Raji (cell line): ENCODE results near the gene CLBA1.
A peak's percentile ranks its signal among the peaks of the same experiment; 100 is the strongest.

Source experiments
- POLR2A ChIP-seq: IDR thresholded peaks from 2 replicates; pipeline ENCODE4 v1.6.1; 2011; ENCODE audit warnings: low read depth, low read length, control low read depth; ENCODE audit not compliant: insufficient read depth

The CLBA1 gene

DNA sequence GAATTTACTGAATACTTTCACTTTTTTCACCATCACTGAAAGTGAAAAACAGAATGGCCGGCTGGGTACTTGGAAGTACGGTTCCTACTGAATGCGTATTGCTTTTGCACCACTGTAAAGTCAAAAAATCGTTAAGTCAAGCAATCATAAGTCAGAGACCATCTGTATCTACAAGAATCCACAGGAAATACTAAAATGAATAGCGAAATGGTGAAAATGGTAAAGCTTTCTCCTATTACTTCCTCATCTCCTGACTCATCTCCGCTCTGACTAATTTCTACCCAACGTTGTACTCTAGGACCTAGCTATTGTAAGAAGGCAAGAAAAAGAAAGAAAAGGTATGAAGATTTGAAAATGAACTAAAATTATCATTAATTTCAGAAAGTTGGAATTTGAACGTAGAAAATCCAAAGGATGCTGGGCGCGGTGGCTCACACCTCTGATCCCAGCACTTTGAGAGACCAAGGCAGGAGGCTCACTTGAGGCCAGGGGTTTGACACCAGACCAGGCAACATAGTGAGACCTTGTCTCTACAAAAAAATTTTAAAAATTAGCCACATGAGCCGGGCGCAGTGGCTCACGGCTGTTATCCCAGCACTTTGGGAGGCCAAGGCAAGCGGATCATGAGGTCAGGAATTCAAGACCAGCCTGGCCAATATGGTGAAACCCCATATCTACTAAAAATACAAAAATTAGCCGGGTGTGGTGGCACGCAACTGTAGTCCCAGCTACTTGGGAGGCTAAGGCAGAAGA is 40.6 kb downstream of the CLBA1 start:
- TF ChIP-seq POLR2A, result no peak

DNA sequence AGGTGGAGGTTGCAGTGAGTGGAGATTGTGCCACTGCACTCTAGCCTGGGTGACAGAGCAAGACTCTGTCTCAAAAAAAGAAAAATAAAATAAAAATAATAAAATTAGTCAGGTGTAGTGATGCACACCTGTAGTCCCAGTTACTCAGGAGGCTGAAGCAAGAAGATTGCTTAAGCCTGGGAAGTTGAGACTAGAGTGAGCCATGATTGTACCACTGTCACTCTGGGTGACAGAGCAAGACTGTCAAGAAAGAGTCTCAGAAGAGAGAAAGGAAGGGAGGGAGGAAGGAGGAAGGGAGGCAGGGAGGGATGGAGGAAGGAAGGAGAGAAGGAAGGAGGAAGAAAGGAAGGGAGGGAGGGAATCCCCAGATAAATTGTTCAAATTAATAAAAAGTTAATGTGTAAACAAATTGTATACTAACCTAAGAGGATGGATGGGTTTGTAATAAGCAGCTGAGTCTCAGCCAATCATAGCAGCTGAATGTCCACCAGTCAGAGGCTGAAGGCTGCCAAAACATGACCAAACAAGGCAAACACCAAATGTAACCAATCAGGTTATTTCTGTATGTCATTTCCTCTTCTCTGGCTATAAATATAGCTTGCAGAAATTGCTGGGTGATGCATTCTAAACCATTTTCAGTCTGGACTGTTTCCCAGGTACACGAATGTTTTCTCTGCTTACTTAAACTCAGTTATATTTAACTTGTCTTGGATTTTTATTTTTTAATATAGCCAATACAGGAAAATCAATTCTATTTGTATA is 41.4 kb downstream of the CLBA1 start:
- peak; percentile 55; the same call in 1 of the 2 replicates for TF ChIP-seq POLR2A

- no peak for TF ChIP-seq POLR2A
Measured at GRCh38 chr14:105028251-105028927, 42.8 kb downstream of the CLBA1 start.

DNA sequence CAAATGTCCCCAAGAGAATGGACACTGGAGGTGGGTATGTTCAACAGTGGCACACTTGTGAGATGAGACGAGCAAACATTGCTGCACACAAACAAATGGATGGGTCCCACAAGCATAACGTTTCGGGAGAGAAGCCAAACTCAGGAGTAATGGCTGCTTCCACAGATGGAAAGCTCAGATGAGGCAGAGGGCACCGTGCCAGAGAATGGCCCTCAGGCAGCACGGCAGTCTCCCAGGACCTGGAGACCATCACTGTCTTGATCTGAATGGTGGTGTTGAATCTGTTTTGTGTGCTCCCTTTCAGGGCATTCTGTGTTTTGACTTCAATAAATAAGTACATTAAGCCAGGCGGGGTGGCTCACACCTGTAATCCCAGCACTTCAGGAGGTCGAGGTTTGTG is 43.8 kb downstream of the CLBA1 start:
- TF ChIP-seq POLR2A, result no peak

DNA sequence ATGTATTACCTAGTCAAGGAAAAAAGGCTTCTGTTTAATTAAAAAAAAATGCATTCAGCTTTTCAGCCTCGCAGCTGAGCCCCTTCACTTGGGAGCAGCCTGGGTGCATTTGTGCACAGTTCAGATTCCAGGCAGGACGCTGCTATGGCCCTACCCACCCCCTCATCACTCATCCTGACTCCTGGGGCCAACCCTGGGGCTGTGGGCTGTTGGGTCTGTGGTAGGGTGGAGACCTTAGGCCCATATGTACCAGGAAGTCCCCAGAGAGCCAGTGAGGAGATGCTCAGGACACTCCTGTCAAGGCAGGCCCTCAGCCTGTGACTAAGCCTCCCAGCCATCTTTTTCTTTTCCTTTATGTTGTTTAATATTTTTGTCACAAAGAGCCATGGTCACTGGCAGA is 44.6 kb downstream of the CLBA1 start:
- TF ChIP-seq POLR2A, result no peak

- TF ChIP-seq POLR2A, result no peak
Measured at GRCh38 chr14:105030836-105031396, 45.3 kb downstream of the CLBA1 start.

DNA sequence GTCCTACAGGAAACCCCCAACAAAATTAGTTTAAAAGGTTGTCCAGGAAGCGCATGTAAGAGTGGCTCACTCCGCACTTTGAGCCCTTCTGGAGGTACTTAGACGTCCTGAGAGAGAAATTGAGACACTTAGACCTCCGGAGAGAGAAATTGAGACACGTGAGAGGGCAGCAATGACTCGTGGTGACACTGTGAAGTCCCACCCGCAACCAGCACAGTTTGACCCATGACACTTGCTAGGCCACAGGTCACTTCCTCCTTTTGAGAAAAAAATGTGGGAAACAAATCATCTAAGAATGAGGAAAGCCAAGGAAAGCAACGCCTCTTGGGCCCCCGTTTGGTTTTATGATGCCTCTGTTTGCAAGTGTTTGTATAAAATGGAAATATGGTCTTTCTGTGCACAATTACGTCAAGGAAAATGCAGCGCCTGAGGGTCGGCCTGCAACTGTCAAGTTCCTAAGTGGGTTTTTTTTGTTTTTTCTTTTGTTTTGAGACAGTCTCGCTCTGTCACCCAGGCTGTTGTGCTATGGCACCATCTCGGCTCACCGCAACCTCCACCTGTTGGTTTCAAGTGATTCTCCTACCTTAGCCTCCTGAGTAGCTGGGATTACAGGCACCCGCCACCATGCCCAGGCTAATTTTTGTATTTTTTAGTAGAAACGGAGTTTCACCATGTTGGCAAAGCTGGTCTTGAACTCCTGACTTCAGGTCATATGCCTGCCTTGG is 48.9 kb downstream of the CLBA1 start:
- no peak for TF ChIP-seq POLR2A

DNA sequence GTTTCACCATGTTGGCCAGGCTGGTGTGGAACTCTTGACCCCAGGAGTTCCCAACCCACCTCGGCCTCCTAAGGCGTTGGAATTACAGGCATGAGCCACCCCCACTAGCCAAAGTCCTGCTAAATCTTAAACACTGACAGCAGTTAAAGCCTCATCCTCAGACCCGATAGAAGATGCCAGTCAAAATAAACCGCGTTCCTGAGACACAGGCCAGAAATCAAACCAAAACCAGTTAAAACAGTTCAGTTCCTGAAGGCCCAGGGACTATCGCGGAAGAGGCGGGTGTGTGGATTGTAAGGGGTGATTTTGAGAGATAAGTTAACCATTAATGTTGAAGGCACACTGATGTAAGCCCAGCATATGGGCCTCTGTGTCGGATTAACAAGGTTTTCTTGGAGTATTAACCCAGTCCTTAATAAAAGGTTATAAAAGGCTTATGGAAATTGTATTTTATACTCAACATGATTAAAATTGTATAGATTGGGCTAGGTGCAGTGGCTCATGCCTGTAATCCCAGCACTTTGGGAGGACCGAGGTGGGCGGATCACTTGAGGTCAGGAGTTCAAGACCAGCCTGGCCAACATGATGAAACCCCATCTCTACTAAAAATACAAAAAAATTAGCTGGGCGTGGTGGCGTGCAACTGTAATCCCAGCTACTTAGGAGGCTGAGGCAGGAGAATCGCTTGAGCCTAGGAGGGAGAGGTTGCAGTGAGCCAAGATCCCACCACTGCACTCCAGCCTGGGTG is 54.0 kb downstream of the CLBA1 start:
- no peak for TF ChIP-seq POLR2A

GRCh38 chr14:105041841-105042765 is 56.5 kb downstream of the CLBA1 start:
- TF ChIP-seq POLR2A, result no peak

GRCh38 chr14:105042813-105043212 is 57.2 kb downstream of the CLBA1 start:
- no peak for TF ChIP-seq POLR2A

DNA sequence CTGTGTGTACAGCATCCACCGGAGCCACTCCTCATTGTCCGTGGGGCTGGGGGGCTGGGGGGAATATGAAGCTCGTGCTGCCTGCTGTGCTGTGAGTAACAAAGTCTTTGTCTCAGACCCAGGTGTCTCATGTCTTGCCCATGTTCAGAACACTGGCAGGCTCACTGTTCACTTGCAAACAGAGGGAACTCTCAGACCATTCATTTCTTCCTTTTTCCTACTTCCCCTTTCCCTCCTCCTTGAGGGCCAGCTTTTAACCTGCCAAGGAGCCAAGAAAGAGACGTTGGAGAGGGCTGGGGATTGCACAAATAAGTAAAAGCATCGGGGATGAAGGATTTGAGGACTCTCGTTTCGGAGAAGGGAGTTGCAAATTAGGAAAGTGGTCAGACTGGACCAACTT is 58.1 kb downstream of the CLBA1 start:
- no peak for TF ChIP-seq POLR2A
